IMR-90 (cell line): ENCODE data around the gene FAM180A. TPM values are rescaled to one million over a fixed set of nuclear protein-coding genes. Genes with fewer than 3 reads are reported as not detected.

ENCODE experiments used
- ATAC-seq: fragments of 200-7000 bp; cut with Tn5 transposase; 2 replicates; pipeline ENCODE4 v1.9.1; 2020; ENCODE audit warnings: low read depth, mild to moderate bottlenecking, moderate library complexity
- BruUV-seq: library from RNA; stranded (reverse); fragments of 400-500 nt; replicated peaks from 2 replicates; lab custom pipeline; 2021; lab: Mats Ljungman, UMichigan
- CTCF ChIA-PET: fragments of 300-600 bp; formaldehyde crosslinking; extraction: SDS; loops from one replicate; lab custom pipeline; 2021; ENCODE audit warnings: antibody characterized with exemption; lab: Yijun Ruan, JAX
- POLR2A ChIA-PET: fragments of 300-600 bp; sonication (Branson Sonifier 250); formaldehyde crosslinking; loops from one replicate; lab custom pipeline; 2022; ENCODE audit warnings: antibody characterized with exemption; ENCODE audit not compliant: unreplicated experiment; lab: Charles Lee
- DNase-seq: peaks from one replicate; pipeline ENCODE4 v3.0.0; 2013
- H2AFZ ChIP-seq: replicated peaks from 2 replicates; pipeline ENCODE3; 2013; ENCODE audit warnings: low read length, mild to moderate bottlenecking; ENCODE audit not compliant: poor library complexity
- H2AK5ac ChIP-seq: 2 replicates; pipeline ENCODE4 v1.6.1; 2013; ENCODE audit warnings: low read depth, low read length, inconsistent platforms
- H2AK9ac ChIP-seq: replicated peaks from 2 replicates; pipeline ENCODE3; 2013; ENCODE audit warnings: mild to moderate bottlenecking, low read depth, low read length, moderate library complexity; ENCODE audit not compliant: poor library complexity
- H2BK120ac ChIP-seq: 2 replicates; pipeline ENCODE4 v1.6.1; 2013; ENCODE audit warnings: low read depth, low read length, inconsistent platforms
- H2BK15ac ChIP-seq: 3 replicates; pipeline ENCODE4 v1.6.1; 2013; ENCODE audit warnings: low read depth, low read length, inconsistent platforms
- H2BK20ac ChIP-seq: 2 replicates; pipeline ENCODE4 v1.6.1; 2013; ENCODE audit warnings: low read depth, mild to moderate bottlenecking, inconsistent platforms, low read length, moderate library complexity
- H2BK5ac ChIP-seq: 2 replicates; pipeline ENCODE4 v1.6.1; 2013; ENCODE audit warnings: mild to moderate bottlenecking, low read depth, low read length, inconsistent platforms; ENCODE audit not compliant: poor library complexity, severe bottlenecking
- H3K14ac ChIP-seq: replicated peaks from 2 replicates; pipeline ENCODE4 v1.6.1; 2013; ENCODE audit warnings: low read depth, low read length, inconsistent platforms
- H3K18ac ChIP-seq: 2 replicates; pipeline ENCODE4 v1.6.1; 2013; ENCODE audit warnings: low read depth, low read length, control low read depth
- H3K23ac ChIP-seq: 2 replicates; pipeline ENCODE4 v1.6.1; 2013; ENCODE audit warnings: low read depth, low read length, inconsistent platforms
- H3K27ac ChIP-seq: 2 replicates; pipeline ENCODE4 v1.5.1; 2013; ENCODE audit warnings: mild to moderate bottlenecking, control low read depth, low read length; ENCODE audit not compliant: insufficient read depth
- H3K27me3 ChIP-seq: 2 replicates; pipeline ENCODE4 v1.6.1; 2013; ENCODE audit warnings: low read length; ENCODE audit not compliant: control insufficient read depth, insufficient read depth
- H3K36me3 ChIP-seq: 2 replicates; pipeline ENCODE4 v1.6.1; 2013; ENCODE audit warnings: low read length, mixed read lengths; ENCODE audit not compliant: control insufficient read depth, insufficient read depth
- H3K4ac ChIP-seq: 2 replicates; pipeline ENCODE4 v1.6.1; 2013; ENCODE audit warnings: low read depth, low read length, inconsistent platforms
- H3K4me1 ChIP-seq: 2 replicates; pipeline ENCODE4 v1.6.1; 2013; ENCODE audit warnings: low read length, mixed read lengths; ENCODE audit not compliant: control insufficient read depth, insufficient read depth
- H3K4me2 ChIP-seq: 2 replicates; pipeline ENCODE4 v1.6.1; 2013; ENCODE audit warnings: low read depth, mild to moderate bottlenecking, control low read depth, low read length, moderate library complexity
- H3K4me3 ChIP-seq: 2 replicates; pipeline ENCODE4 v1.5.1; 2013; ENCODE audit warnings: low read depth, mild to moderate bottlenecking, control low read depth, low read length, moderate library complexity; ENCODE audit not compliant: insufficient read depth
- H3K56ac ChIP-seq: 2 replicates; pipeline ENCODE4 v1.6.1; 2013; ENCODE audit warnings: low read length, inconsistent platforms; ENCODE audit not compliant: insufficient read depth; ENCODE audit errors: extremely low read depth
- H3K79me1 ChIP-seq, 2 experiments: 2 replicates each; pipeline ENCODE4 v1.6.1; 2013; ENCODE audit warnings: low read length in 2 of 2, inconsistent platforms in 1 of 2, low read depth in 1 of 2
- H3K9ac ChIP-seq: 2 replicates; pipeline ENCODE4 v1.6.1; 2013; ENCODE audit warnings: low read depth, low read length, control low read depth
- H3K9me1 ChIP-seq: 2 replicates; pipeline ENCODE4 v1.6.1; 2013; ENCODE audit warnings: low read length, inconsistent platforms; ENCODE audit not compliant: insufficient read depth
- H3K9me3 ChIP-seq: 2 replicates; pipeline ENCODE4 v1.6.1; 2013; ENCODE audit warnings: low read length; ENCODE audit not compliant: control insufficient read depth, insufficient read depth
- H4K20me1 ChIP-seq: 2 replicates; pipeline ENCODE4 v1.6.1; 2013; ENCODE audit warnings: low read length, inconsistent platforms; ENCODE audit not compliant: insufficient read depth
- H4K5ac ChIP-seq: 2 replicates; pipeline ENCODE4 v1.6.1; 2013; ENCODE audit warnings: mild to moderate bottlenecking, low read depth, low read length, control low read depth
- H4K8ac ChIP-seq, 2 experiments: 2 replicates each; pipeline ENCODE4 v1.6.1; 2013; ENCODE audit warnings: low read depth in 2 of 2, low read length in 2 of 2, control low read depth in 1 of 2, inconsistent platforms in 1 of 2
- H4K91ac ChIP-seq: 2 replicates; pipeline ENCODE4 v1.6.1; 2013; ENCODE audit warnings: low read depth, low read length, inconsistent platforms; ENCODE audit not compliant: insufficient read depth
- CTCF ChIP-seq: conservative IDR thresholded peaks from 2 replicates; pipeline ENCODE4 v1.5.1; 2012; ENCODE audit warnings: mild to moderate bottlenecking, low read depth, low read length, improper control_type of control experiment
- FOS ChIP-seq: fragments of 150-350 bp; IDR thresholded peaks from 2 replicates; pipeline ENCODE4 v1.6.1; 2016; ENCODE audit warnings: low read depth, low read length
- MXI1 ChIP-seq: IDR thresholded peaks from 2 replicates; pipeline ENCODE4 v1.6.1; 2012; ENCODE audit warnings: low read depth, mild to moderate bottlenecking, low read length, moderate library complexity, borderline replicate concordance
- POLR2A ChIP-seq: IDR thresholded peaks from 2 replicates; pipeline ENCODE4 v1.6.1; 2012; ENCODE audit warnings: mild to moderate bottlenecking, low read depth, low read length
- USF2 ChIP-seq: fragments of 150-350 bp; IDR thresholded peaks from 2 replicates; pipeline ENCODE4 v1.6.1; 2017; ENCODE audit warnings: mild to moderate bottlenecking, antibody characterized with exemption, low read length, low read depth
- WGBS, 2 experiments: methylation state at CpG; one replicate each; pipeline versions ENCODE4 v1.1.5 to v1.1.7; 2013; ENCODE audit warnings: missing lambda C conversion rate in 2 of 2; ENCODE audit not compliant: insufficient read length in 1 of 2; ENCODE audit errors: extremely low coverage in 2 of 2; 5-methylcytosine and 5-hydroxymethylcytosine counted together
- dilution Hi-C: fragments of 300-500 bp; cut with HindIII; formaldehyde crosslinking; loops from one replicate; pipeline ENCODE4 v1.14.3; 2018; ENCODE audit warnings: low sequenced_read_pairs; ENCODE audit not compliant: unreplicated experiment
- in situ Hi-C: fragments of 300-500 bp; cut with MboI; formaldehyde crosslinking; loops from 3 replicates; pipeline ENCODE4 v1.14.3; 2019; ENCODE audit warnings: low sequenced_read_pairs, inconsistent platforms, mixed read lengths
- intact Hi-C: fragments of 100-400 bp; cut with micrococcal nuclease; formaldehyde crosslinking; loops from 2 replicates; pipeline ENCODE4 v1.10.0; 2022
- polyA plus RNA-seq, 3 experiments: library from polyadenylated mRNA; depleted of rRNA; stranded (reverse); fragments of >200 nt; gene quantifications; 2 replicates each; pipeline ENCODE4 v1.2.3, GENCODE V29; 2012; ENCODE audit warnings: low replicate concordance in 1 of 3
- total RNA-seq: library from RNA; depleted of rRNA; stranded (reverse); fragments of >200 nt; gene quantifications from 2 replicates; pipeline ENCODE4 v1.2.3, GENCODE V29; 2012

The FAM180A gene
- total and polyA plus RNA-seq, 2 of the 4 experiments (the other 2 are of a cell fraction), result 1.3 to 2.0 TPM

GRCh38 chr7:135791543-135792362, 43.1 kb upstream of the FAM180A start:
- H2AFZ ChIP-seq, result peak overlapping the region; percentile 29
- no peak overlapping the region for H3K4me2 ChIP-seq
- H3K9me3 ChIP-seq, result no peaks in the 10 kb centered on the region
- no peak overlapping the region for H3K23ac ChIP-seq
- H3K18ac ChIP-seq, result no peak overlapping the region
- H2AK5ac ChIP-seq, result no peak overlapping the region
- TF ChIP-seq POLR2A (no peak), USF2 (no peak), FOS (no peak), CTCF (no peak), MXI1 (no peak)
- in situ Hi-C loops, result no loop called here
- no peak overlapping the region for H2BK120ac ChIP-seq
- no peak overlapping the region for H2AK9ac ChIP-seq
- no peak overlapping the region for H2BK5ac ChIP-seq
- H3K9ac ChIP-seq, result no peak overlapping the region
- dilution Hi-C loops, result no loop called here
- BruUV-seq, result no TSS peak
- H3K79me1 ChIP-seq, result no peaks in the 10 kb centered on the region
- no peak overlapping the region for H3K56ac ChIP-seq
- H3K14ac ChIP-seq, result no peak overlapping the region
- peaks cover 6% of the 10 kb centered on the region for H3K4me1 ChIP-seq
- no CpG with 5 or more reads among the region's 7 CpGs for WGBS, 2 experiments
- no peak overlapping the region for H2BK15ac ChIP-seq
- no peaks in the 10 kb centered on the region for H3K27me3 ChIP-seq
- no peaks in the 10 kb centered on the region for H4K20me1 ChIP-seq
- no peak overlapping the region for H3K4ac ChIP-seq
- intact Hi-C loops, result no loop called here
- DNase-seq, result no peak
- H4K8ac ChIP-seq, result no peak overlapping the region
- H2BK20ac ChIP-seq, result no peak overlapping the region
- POLR2A ChIA-PET, result no interaction called here
- no peak overlapping the region for H4K91ac ChIP-seq
- no peaks in the 10 kb centered on the region for H3K36me3 ChIP-seq
- no peaks in the 10 kb centered on the region for H3K9me1 ChIP-seq
- no peak overlapping the region for H3K4me3 ChIP-seq
- H3K27ac ChIP-seq, result no peak overlapping the region
- CTCF ChIA-PET, result interaction anchor here (1.3 kb wide), 1 partner anchor 9 kb away, joined by 4 read pairs; no protein-coding TSS in a partner anchor
- no peak overlapping the region for H4K5ac ChIP-seq
- no peak for ATAC-seq
